ENCODE data around the gene MYL11.

GRCh38 chr16:30374538-30374937, at the start of gene MYL11:
- TF ChIP-seq, protein P1, sequence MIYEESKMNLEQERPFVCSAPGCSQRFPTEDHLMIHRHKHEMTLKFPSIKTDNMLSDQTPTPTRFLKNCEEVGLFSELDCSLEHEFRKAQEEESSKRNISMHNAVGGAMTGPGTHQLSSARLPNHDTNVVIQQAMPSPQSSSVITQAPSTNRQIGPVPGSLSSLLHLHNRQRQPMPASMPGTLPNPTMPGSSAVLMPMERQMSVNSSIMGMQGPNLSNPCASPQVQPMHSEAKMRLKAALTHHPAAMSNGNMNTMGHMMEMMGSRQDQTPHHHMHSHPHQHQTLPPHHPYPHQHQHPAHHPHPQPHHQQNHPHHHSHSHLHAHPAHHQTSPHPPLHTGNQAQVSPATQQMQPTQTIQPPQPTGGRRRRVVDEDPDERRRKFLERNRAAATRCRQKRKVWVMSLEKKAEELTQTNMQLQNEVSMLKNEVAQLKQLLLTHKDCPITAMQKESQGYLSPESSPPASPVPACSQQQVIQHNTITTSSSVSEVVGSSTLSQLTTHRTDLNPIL (CRISPR knock-in tag; IDR thresholded peaks at IDR 0.05; ENCODE audit: low read depth) = no peak
- no peak for TF ChIP-seq RARB (CRISPR knock-in tag; IDR thresholded peaks at IDR 0.05)
- TF ChIP-seq, protein P2, sequence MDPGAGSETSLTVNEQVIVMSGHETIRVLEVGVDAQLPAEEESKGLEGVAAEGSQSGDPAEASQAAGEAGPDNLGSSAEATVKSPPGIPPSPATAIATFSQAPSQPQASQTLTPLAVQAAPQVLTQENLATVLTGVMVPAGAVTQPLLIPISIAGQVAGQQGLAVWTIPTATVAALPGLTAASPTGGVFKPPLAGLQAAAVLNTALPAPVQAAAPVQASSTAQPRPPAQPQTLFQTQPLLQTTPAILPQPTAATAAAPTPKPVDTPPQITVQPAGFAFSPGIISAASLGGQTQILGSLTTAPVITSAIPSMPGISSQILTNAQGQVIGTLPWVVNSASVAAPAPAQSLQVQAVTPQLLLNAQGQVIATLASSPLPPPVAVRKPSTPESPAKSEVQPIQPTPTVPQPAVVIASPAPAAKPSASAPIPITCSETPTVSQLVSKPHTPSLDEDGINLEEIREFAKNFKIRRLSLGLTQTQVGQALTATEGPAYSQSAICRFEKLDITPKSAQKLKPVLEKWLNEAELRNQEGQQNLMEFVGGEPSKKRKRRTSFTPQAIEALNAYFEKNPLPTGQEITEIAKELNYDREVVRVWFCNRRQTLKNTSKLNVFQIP (CRISPR knock-in tag; IDR thresholded peaks at IDR 0.05; ENCODE audit: borderline replicate concordance, low read depth) = no peak
- TF ChIP-seq PATZ1 (CRISPR knock-in tag; IDR thresholded peaks at IDR 0.05; ENCODE audit: borderline replicate concordance) = no peak
- no peak for TF ChIP-seq ZFP30 (CRISPR knock-in tag; IDR thresholded peaks at IDR 0.05)
- no peak for TF ChIP-seq TSHZ2 (CRISPR knock-in tag; IDR thresholded peaks at IDR 0.05)
- TF ChIP-seq ZC3H10 (CRISPR knock-in tag; IDR thresholded peaks at IDR 0.05) = no peak
- no peak for TF ChIP-seq ZFP3 (CRISPR knock-in tag; IDR thresholded peaks at IDR 0.05)
- no peak for TF ChIP-seq ZNF565 (CRISPR knock-in tag; conservative IDR thresholded peaks at IDR 0.05; ENCODE audit: low read depth)
- no peak for TF ChIP-seq ZNF8 (CRISPR knock-in tag; IDR thresholded peaks at IDR 0.05)
- no peak for TF ChIP-seq ARNTL (CRISPR knock-in tag; IDR thresholded peaks at IDR 0.05; ENCODE audit: borderline replicate concordance, low read depth)
- no peak for TF ChIP-seq TCF4 (CRISPR knock-in tag; IDR thresholded peaks at IDR 0.05; ENCODE audit: borderline replicate concordance)
- no peak for TF ChIP-seq ISL1 (CRISPR knock-in tag; IDR thresholded peaks at IDR 0.05)
- TF ChIP-seq BACH2 (CRISPR knock-in tag; IDR thresholded peaks at IDR 0.05; ENCODE audit: borderline replicate concordance) = no peak
